IPS DF 4.7 (cell line): ENCODE results near the gene RPS29.
"Not testable (repeated sequence)": the region's sequence is repeated elsewhere in the genome, so short reads cannot be mapped to it uniquely, and the experiment has no call there.

Source experiments
- DNase-seq: peaks from one replicate; pipeline ENCODE4 v3.0.0-alpha.2; 2013; ENCODE audit warnings: low spot score; ENCODE audit errors: extremely low read depth

Gene RPS29

GRCh38 chr14:49585803-49586672 lies at the start of gene RPS29:
RPS29 (minus strand) TSS chr14:49586380; CDS start chr14:49586346, 34 bp downstream.
- DNase-seq: peak; percentile 97

GRCh38 chr14:49634547-49635334 lies 48.6 kb upstream of the RPS29 start, which contains the start of gene DNAAF2:
DNAAF2 (minus strand) TSS chr14:49635244; CDS start chr14:49635149, 95 bp downstream.
- DNase-seq: no peak

GRCh38 chr14:49633640-49634546 lies 47.7 kb upstream of the RPS29 start:
- no peak for DNase-seq

- no peak for DNase-seq
These were observed 38.0 kb upstream of the RPS29 start for GRCh38 chr14:49623941-49624839.

GRCh38 chr14:49623387-49623786 lies 37.2 kb upstream of the RPS29 start:
- DNase-seq: no peak

GRCh38 chr14:49622022-49622607 lies 35.9 kb upstream of the RPS29 start:
- no peak for DNase-seq

- no peak for DNase-seq
These were observed 35.1 kb upstream of the RPS29 start for GRCh38 chr14:49621114-49621881.

GRCh38 chr14:49620182-49621113 lies 34.3 kb upstream of the RPS29 start, which contains the start of the genes MGAT2 and RPL36AL:
MGAT2 (plus strand) TSS chr14:49620799; CDS start chr14:49621269, 470 bp downstream.
RPL36AL (minus strand) TSS chr14:49620626; CDS start chr14:49619104, 1,522 bp downstream.
- DNase-seq: peak; percentile 95

GRCh38 chr14:49619730-49620129 lies 33.5 kb upstream of the RPS29 start:
- DNase-seq: no peak

- DNase-seq: not testable (repeated sequence)
These were observed 33.1 kb upstream of the RPS29 start for GRCh38 chr14:49619273-49619672.

- DNase-seq: no peak
These were observed 31.8 kb upstream of the RPS29 start for GRCh38 chr14:49617852-49618519.

GRCh38 chr14:49615776-49616175 lies 29.6 kb upstream of the RPS29 start:
- DNase-seq: no peak

GRCh38 chr14:49614196-49614595 lies 28.0 kb upstream of the RPS29 start:
- no peak for DNase-seq

GRCh38 chr14:49612671-49613070 lies 26.5 kb upstream of the RPS29 start:
- DNase-seq: no peak

- no peak for DNase-seq
These were observed 26.1 kb upstream of the RPS29 start for GRCh38 chr14:49612251-49612650.

- no peak for DNase-seq
These were observed 21.4 kb upstream of the RPS29 start for GRCh38 chr14:49607583-49607982.
